ENCODE results near the gene AGAP9. TPM values are rescaled to one million over a fixed set of nuclear protein-coding genes. Genes with fewer than 3 reads are reported as not detected.
"Not testable (repeated sequence)": the region's sequence is repeated elsewhere in the genome, so short reads cannot be mapped to it uniquely, and the experiment has no call there.

Gene AGAP9
- total RNA-seq, 2 experiments from 2014 or later: 4.3 to 4.9 TPM

DNA sequence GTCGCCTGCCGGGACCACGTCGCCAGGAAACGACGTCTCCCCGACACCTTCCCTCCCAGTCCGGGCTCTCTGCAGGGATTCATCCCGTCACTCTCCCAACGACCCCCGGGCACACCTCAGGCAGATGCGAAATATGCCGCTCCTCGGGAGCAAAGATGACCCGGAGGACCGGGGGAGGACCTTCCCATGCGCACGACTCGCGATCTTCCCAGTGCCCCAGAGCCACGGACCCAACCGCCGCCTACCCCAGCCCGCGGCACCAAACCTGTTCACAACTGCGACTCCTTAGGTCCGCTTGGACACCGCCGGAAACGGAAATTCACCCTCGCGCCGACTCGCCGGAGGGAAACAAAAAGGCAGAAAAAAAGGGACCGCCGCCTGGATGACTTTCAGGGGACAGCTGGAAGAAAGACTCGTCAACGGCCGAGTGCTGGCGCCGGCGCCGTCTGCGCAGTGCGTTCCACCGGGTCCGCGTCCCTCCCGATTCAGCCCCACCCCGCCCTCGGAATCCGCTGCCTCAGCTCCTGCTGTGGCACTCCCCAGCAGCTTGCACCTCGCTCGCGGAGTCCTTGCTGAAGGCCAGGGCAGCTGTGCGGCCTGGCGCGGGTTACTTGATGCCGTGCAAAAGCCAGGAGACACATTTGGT lies 29.9 kb upstream of the AGAP9 start:
- H3K27me3 Mint-ChIP-seq: peaks cover 13% of the 10 kb centered on the region
- H3K4me1 Mint-ChIP-seq, POLR2A ChIA-PET, H3K9me3 Mint-ChIP-seq, H3K36me3 Mint-ChIP-seq: not testable (repeated sequence)
- peak; percentile 76 for DNase-seq
- peak; percentile 87 for ATAC-seq (ENCODE audit: low read depth)
- peak overlapping the region; percentile 99 for H3K4me3 Mint-ChIP-seq
- H3K27ac Mint-ChIP-seq: peak overlapping the region; percentile 97

DNA sequence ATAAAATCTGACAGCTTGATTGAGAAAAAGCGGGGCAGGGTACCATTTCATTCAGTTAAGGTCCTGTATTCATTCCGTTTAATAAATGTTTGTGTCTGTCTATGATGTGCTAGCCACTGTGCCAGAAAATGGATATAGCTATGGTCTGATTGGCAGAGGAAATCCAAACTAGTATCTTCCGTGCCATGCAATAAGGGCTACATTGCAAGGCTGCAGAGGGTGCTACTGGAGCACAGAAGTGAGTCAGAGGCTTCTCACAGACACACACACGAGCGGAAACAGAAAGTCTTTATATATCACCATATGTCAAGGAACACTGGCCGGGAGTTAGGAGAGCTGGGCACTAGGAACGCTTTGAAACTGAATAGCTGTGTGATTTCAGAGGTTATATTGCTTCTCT lies 29.3 kb upstream of the AGAP9 start:
- H3K4me1 Mint-ChIP-seq, H3K27me3 Mint-ChIP-seq, DNase-seq, H3K36me3 Mint-ChIP-seq, POLR2A ChIA-PET, H3K9me3 Mint-ChIP-seq: not testable (repeated sequence)
- peak overlapping the region; percentile 88 for H3K27ac Mint-ChIP-seq
- peak overlapping the region; percentile 99 for H3K4me3 Mint-ChIP-seq
- ATAC-seq (ENCODE audit: low read depth): peak; percentile 66

DNA sequence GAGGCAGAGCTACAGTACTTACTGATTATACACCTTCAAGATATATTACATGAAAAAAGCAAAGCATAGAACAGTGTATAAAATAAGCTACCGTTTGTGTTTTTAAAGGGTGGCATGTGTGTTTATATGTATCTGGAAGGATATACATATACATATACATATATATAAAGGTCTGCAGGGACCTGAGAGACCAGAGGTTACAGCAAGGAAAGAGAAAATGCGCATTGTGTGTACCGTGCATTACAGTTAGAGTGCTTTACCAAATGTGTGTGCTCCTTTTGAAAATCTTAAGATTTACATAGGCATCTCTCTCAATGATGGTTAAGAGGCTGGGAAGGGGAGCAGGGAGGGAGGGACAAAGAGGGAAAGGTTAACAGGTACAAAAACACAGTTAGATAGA lies 23.8 kb upstream of the AGAP9 start:
- H3K4me3 Mint-ChIP-seq; H3K36me3 Mint-ChIP-seq; ATAC-seq (ENCODE audit: low read depth); H3K27ac Mint-ChIP-seq; H3K4me1 Mint-ChIP-seq; H3K27me3 Mint-ChIP-seq; POLR2A ChIA-PET; H3K9me3 Mint-ChIP-seq; DNase-seq: not testable (repeated sequence)

DNA sequence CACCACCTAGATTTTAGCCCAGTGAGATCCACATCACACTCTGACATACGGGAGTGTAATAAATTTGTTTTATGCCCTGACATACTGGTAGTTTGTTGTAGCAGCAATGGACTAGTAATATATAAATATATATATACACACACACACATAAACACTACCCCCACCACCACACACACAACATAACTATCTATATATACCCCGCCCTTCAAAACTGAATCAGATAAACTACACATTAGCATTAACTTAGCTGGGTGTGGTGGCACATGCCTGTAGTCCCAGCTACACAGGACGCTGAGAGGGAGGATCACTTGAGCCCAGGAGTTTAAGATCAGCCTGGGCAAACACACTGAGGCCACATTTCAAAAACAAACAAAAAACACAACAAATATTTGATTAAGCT lies 13.0 kb upstream of the AGAP9 start:
- H3K27me3 Mint-ChIP-seq; H3K27ac Mint-ChIP-seq; H3K4me1 Mint-ChIP-seq; POLR2A ChIA-PET; ATAC-seq (ENCODE audit: low read depth); H3K36me3 Mint-ChIP-seq; H3K9me3 Mint-ChIP-seq; H3K4me3 Mint-ChIP-seq; DNase-seq: not testable (repeated sequence)

DNA sequence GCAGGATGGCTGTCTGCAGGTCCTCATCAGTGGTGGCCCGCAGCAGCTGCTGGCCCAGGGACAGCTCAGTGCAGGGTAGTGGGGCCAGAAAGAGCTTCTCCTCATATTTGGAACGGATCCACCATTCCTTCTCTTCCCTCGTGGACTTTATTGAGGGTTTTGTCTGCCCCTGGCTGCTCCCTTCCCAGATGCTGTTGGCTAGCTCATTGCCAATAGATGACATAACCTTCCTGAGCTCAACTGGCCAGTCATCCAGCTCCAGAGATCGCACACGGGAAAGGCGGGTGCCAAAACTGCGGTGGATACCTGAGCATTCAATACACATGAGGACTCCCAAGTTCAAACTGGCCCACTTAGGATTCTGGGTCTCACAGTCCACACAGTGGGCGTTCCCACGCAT lies 21.1 kb downstream of the AGAP9 start:
- H3K36me3 Mint-ChIP-seq; ATAC-seq (ENCODE audit: low read depth); H3K4me1 Mint-ChIP-seq; H3K27me3 Mint-ChIP-seq; H3K4me3 Mint-ChIP-seq; DNase-seq; H3K27ac Mint-ChIP-seq; H3K9me3 Mint-ChIP-seq; POLR2A ChIA-PET: not testable (repeated sequence)

DNA sequence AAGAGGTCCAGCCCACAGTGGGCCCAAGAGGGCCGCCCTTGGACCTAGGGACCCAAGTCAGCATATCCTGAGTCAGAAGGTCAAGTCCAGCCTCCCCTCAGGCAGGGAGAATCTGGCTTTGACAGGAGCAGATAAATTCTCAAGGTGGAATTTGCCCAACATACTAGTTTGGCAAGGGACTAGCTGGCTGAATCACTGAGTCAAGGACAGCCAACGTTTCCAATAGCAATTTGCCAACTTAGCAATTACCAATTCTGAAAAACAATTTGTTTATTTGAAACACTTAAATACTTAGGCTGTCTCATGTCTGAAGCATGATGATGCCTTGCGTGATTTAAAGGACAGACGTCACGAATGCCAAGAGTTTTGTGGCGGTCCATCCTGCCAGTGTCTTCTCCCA lies 29.2 kb downstream of the AGAP9 start:
- H3K27me3 Mint-ChIP-seq; H3K27ac Mint-ChIP-seq; DNase-seq; H3K4me3 Mint-ChIP-seq; H3K9me3 Mint-ChIP-seq; H3K4me1 Mint-ChIP-seq; ATAC-seq (ENCODE audit: low read depth); H3K36me3 Mint-ChIP-seq; POLR2A ChIA-PET: not testable (repeated sequence)

DNA sequence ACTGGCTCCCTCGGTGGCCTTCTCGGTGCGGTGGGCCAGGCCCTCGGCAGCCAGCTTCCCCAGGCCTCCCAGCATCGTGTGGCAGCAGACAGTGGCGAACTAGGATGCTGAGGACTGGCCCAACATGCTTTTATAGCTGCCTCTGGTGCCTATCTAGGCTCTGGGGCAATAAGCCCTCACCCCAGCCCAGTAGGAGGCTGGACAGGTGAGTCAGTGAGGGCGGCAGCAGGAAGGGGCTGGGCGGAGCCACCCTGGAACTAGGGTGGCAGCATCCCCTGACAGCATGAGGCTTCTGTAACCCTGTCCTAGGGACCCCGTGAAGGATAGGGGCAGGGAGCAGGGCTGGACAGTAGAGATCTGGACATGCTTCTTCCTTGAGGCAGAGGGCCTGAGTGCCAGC lies 31.8 kb downstream of the AGAP9 start, which contains the start of gene FAM25G:
Gene FAM25G (minus strand): TSS at position 101 of the 400 bp plus-strand sequence. CDS start 26 bp downstream, at position 75.
- H3K4me3 Mint-ChIP-seq; H3K4me1 Mint-ChIP-seq; H3K27me3 Mint-ChIP-seq; POLR2A ChIA-PET; H3K9me3 Mint-ChIP-seq; DNase-seq; H3K36me3 Mint-ChIP-seq; H3K27ac Mint-ChIP-seq; ATAC-seq (ENCODE audit: low read depth): not testable (repeated sequence)

DNA sequence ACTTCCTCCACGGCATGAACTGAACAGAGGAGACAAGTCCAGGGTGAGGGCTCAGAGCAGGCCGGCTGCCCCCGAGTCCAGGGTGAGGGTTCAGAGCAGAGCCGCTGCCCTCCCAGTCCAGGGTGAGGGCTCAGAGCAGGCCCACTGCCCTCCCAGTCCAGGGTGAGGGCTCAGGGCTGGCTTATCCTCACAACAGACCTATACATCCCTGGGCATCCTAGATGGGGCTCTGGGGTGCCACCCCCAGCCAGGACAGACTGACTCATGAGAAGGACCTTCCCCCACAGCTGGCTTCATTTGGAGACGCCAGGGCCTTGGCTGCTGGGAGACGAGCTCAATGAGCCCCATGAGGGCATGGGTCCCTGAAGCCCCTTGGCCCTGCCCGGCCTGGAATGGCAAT lies 33.8 kb downstream of the AGAP9 start:
- DNase-seq; H3K36me3 Mint-ChIP-seq; ATAC-seq (ENCODE audit: low read depth); H3K27me3 Mint-ChIP-seq; POLR2A ChIA-PET; H3K4me1 Mint-ChIP-seq; H3K4me3 Mint-ChIP-seq; H3K27ac Mint-ChIP-seq; H3K9me3 Mint-ChIP-seq: not testable (repeated sequence)

DNA sequence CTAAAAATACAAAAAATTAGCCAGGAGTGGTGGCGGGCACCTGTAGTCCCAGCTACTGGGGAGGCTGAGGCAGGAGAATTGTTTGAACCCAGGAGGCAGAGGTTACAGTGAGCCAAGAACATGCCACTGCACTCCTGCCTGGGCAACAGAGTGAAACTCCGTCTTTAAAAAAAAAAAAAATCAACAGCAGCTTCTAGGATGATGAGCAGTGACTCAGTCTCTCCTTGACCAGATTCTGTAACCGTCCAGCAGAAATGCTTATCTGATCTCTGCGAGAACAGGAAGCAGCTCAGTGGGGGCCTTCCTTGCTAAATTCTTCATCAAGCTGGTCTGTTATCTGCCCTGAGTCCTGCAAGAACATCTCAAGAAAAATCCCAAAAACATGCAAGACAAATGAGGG lies 37.5 kb downstream of the AGAP9 start:
- H3K4me3 Mint-ChIP-seq; H3K4me1 Mint-ChIP-seq; H3K9me3 Mint-ChIP-seq; DNase-seq; ATAC-seq (ENCODE audit: low read depth); H3K27me3 Mint-ChIP-seq; POLR2A ChIA-PET; H3K36me3 Mint-ChIP-seq; H3K27ac Mint-ChIP-seq: not testable (repeated sequence)

DNA sequence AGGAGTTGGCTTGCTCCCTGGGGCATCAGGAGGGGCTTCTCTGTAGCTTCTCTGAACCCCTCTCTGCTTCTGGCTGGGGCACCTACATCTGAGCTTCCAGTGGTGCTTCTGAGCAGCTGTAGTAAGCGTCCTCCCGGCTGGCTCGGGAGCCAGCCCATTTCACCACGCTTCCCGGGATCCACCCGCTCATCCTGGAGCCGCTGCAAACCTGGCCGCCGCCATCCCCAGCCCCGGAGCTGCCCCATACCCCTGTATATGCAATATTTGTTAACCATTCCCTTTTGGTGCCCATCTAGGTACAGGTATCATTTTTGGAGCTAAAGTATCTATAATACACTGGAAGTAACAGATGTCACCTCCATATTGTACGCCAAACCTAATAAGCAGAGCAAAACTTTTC lies 38.7 kb downstream of the AGAP9 start:
- H3K36me3 Mint-ChIP-seq; H3K27me3 Mint-ChIP-seq; POLR2A ChIA-PET; H3K4me3 Mint-ChIP-seq; DNase-seq; H3K9me3 Mint-ChIP-seq; H3K27ac Mint-ChIP-seq; H3K4me1 Mint-ChIP-seq; ATAC-seq (ENCODE audit: low read depth): not testable (repeated sequence)

DNA sequence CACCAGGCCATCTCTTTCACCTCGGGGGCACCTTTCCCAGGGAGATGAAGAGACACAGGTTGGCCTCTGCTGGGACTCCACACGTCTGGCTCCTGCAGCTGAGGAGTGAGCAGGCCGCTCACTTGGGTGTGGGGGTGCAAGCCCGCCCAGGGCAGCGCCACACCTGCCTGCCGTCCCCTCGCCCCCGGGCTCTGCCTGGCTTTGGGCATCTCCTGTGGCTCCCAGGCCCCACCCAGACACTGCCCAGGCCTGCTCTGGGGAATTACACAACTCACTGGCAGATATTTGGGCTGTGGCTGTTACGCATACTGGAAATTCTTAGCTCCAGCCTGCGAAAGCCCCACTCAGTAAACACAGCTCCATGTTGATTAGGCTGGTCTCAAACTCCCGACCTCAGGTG lies 39.5 kb downstream of the AGAP9 start, which contains the start of gene ANXA8:
Gene ANXA8 (minus strand): TSS at position 193 of the 400 bp plus-strand sequence. CDS start 182 bp downstream, at position 11.
- H3K36me3 Mint-ChIP-seq; DNase-seq; H3K4me1 Mint-ChIP-seq; POLR2A ChIA-PET; ATAC-seq (ENCODE audit: low read depth); H3K4me3 Mint-ChIP-seq; H3K27ac Mint-ChIP-seq; H3K27me3 Mint-ChIP-seq; H3K9me3 Mint-ChIP-seq: not testable (repeated sequence)

DNA sequence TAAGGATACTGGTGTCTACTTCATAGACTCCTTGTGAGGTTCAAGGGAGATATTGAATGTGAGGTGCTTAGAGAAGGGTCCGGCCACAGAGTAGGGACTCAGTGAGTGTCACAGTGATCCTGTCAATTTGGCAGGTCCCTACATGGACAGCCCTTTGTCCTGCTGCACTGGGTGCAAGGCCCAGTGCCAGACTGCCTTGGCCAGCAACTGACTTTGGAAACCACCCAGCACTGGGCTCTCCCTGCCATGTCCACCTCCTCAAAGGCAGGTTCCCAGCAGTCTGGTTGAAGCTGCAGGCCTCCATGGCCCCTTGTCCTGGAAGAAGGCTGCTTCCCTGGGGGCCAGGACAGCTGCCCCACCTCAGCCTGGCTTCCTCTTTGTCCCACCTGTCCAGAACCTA lies 41.1 kb downstream of the AGAP9 start:
- H3K9me3 Mint-ChIP-seq, DNase-seq, POLR2A ChIA-PET: not testable (repeated sequence)

DNA sequence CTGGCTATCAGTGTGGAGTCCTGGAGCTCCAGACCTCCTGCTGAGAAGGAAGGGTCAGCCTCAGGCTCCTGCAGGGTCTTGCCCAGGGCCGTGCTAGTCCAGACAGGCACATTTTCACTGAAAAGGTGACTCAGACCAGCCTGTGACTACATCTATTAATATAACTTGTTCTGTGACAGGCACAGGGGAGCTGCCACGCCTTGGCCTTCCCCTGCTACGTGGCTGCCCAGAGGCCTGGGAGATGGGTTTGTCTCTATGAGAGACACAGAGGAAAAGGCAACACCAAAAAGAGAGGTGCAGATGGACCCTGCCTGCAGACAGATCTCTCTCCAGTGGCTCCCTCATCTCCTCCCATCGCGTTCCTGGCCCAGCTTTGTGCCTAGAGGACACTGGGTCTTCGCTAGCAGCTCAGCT lies 41.7 kb downstream of the AGAP9 start:
- H3K36me3 Mint-ChIP-seq; ATAC-seq (ENCODE audit: low read depth); H3K9me3 Mint-ChIP-seq; H3K27me3 Mint-ChIP-seq; DNase-seq; H3K4me1 Mint-ChIP-seq; H3K27ac Mint-ChIP-seq; H3K4me3 Mint-ChIP-seq; POLR2A ChIA-PET: not testable (repeated sequence)

More for the DNA sequence above, 41.1 kb downstream of the AGAP9 start:
- H3K4me1 Mint-ChIP-seq; H3K4me3 Mint-ChIP-seq; H3K27me3 Mint-ChIP-seq; H3K27ac Mint-ChIP-seq; H3K36me3 Mint-ChIP-seq; ATAC-seq (ENCODE audit: low read depth): not testable (repeated sequence)

DNA sequence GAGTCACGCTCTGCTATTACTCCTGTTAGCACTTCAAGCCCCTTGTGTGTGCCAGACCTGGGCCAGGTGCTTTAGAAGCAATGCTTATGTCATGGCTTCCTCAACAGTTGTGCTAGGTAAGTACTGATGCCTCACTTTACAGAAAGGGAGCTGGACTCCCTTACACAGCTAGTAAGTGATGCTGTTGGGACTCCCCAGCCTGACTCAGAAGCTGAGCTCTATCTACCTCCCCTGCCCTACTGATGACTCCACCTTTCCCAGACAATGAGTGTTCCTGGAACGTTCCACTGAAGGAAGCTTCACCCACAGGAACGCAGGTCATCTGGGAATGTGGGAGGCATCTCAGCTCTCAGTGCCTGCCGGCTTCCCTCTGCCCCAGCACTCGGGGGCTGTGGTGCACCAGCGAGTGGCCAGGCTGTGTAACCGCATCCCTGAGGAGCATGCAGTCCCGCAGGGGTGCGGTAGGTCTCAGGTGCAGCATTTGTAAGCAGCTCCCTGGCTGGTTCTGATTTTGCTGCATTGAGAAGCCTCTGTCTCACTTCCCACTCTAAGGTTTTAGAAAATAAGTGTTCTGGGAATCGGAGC lies 42.2 kb downstream of the AGAP9 start:
- H3K4me1 Mint-ChIP-seq; H3K27me3 Mint-ChIP-seq; DNase-seq; H3K9me3 Mint-ChIP-seq; H3K4me3 Mint-ChIP-seq; H3K27ac Mint-ChIP-seq; H3K36me3 Mint-ChIP-seq; ATAC-seq (ENCODE audit: low read depth); POLR2A ChIA-PET: not testable (repeated sequence)
